H1 (cell line): Measurements from ENCODE around the gene ITSN1. TPM values are rescaled to one million over a fixed set of nuclear protein-coding genes. Genes with fewer than 3 reads are reported as not detected.
"Not testable (repeated sequence)": the region's sequence is repeated elsewhere in the genome, so short reads cannot be mapped to it uniquely, and the experiment has no call there.

Source experiments
- CTCF ChIA-PET: fragments of 300-600 bp; sonication (Branson Sonifier 250); formaldehyde crosslinking; loops from one replicate; lab custom pipeline; 2021; ENCODE audit not compliant: partially characterized antibody; lab: Charles Lee
- POLR2A ChIA-PET: fragments of 300-600 bp; sonication (Branson Sonifier 250); formaldehyde crosslinking; loops from one replicate; lab custom pipeline; 2021; ENCODE audit warnings: inconsistent platforms; ENCODE audit not compliant: partially characterized antibody; lab: Charles Lee
- DNase-seq, 2 experiments: peaks; one replicate each; pipeline versions ENCODE4 v3.0.0 to v3.0.0-alpha.2; 2010 to 2022; ENCODE audit warnings: low spot score in 2 of 2, low read depth in 1 of 2, mixed read lengths in 1 of 2
- FAIRE-seq: peaks from 2 replicates; lab custom pipeline; 2011; peaks lifted over from hg19 to GRCh38; lab: Jason Lieb, UNC
- H2AFZ ChIP-seq: 2 replicates; pipeline ENCODE4 v1.8.1; 2012; ENCODE audit warnings: low read length, inconsistent platforms
- H2AK5ac ChIP-seq: 2 replicates; pipeline ENCODE4 v1.6.1; 2013; ENCODE audit warnings: low read depth, low read length
- H2BK120ac ChIP-seq: replicated peaks from 2 replicates; pipeline ENCODE3; 2013; ENCODE audit warnings: low read depth, low read length, inconsistent platforms
- H2BK12ac ChIP-seq: 2 replicates; pipeline ENCODE4 v1.6.1; 2013; ENCODE audit warnings: low read depth, low read length
- H2BK15ac ChIP-seq: 2 replicates; pipeline ENCODE4 v1.6.1; 2013; ENCODE audit warnings: low read length
- H2BK20ac ChIP-seq: 2 replicates; pipeline ENCODE4 v1.6.1; 2013; ENCODE audit warnings: low read length
- H2BK5ac ChIP-seq: 2 replicates; pipeline ENCODE4 v1.6.1; 2013; ENCODE audit warnings: low read depth, low read length
- H3K14ac ChIP-seq: 2 replicates; pipeline ENCODE4 v1.6.1; 2013; ENCODE audit warnings: inconsistent platforms; ENCODE audit not compliant: insufficient read length
- H3K18ac ChIP-seq: 2 replicates; pipeline ENCODE4 v1.6.1; 2013; ENCODE audit warnings: low read length; ENCODE audit errors: extremely low read depth
- H3K23ac ChIP-seq: 2 replicates; pipeline ENCODE4 v1.6.1; 2013; ENCODE audit warnings: inconsistent platforms; ENCODE audit not compliant: insufficient read length
- H3K23me2 ChIP-seq: 2 replicates; pipeline ENCODE4 v1.6.1; 2013; ENCODE audit warnings: low read depth, low read length
- H3K27ac ChIP-seq: 2 replicates; pipeline ENCODE4 v1.6.1; 2011; ENCODE audit warnings: low read depth, low read length, inconsistent platforms
- H3K27me3 ChIP-seq, 4 experiments: replicated peaks in 1 of 4; 1 replicate in 1 of 4; 2 replicates in 3 of 4; pipeline versions ENCODE4 v1.6.1 to v1.8.1; 2011 to 2013; ENCODE audit warnings: low read length in 3 of 4, mild to moderate bottlenecking in 3 of 4, inconsistent platforms in 2 of 4, mixed read lengths in 2 of 4, moderate library complexity in 1 of 4; ENCODE audit not compliant: control insufficient read depth in 3 of 4, insufficient read depth in 3 of 4; ENCODE audit errors: extremely low read depth in 1 of 4
- H3K36me3 ChIP-seq, 4 experiments: 2 replicates each; pipeline versions ENCODE4 v1.6.1 to v1.8.1; 2011 to 2013; ENCODE audit warnings: mild to moderate bottlenecking in 4 of 4, low read length in 3 of 4, moderate library complexity in 2 of 4, control low read depth in 1 of 4, inconsistent platforms in 1 of 4; ENCODE audit not compliant: insufficient read depth in 4 of 4, control insufficient read depth in 2 of 4
- H3K4ac ChIP-seq: replicated peaks from 2 replicates; pipeline ENCODE3; 2013; ENCODE audit warnings: low read length, low read depth, mixed read lengths, inconsistent platforms; ENCODE audit not compliant: insufficient read length
- H3K4me1 ChIP-seq, 4 experiments: replicated peaks in 1 of 4; 1 replicate in 1 of 4; 2 replicates in 3 of 4; pipeline versions ENCODE4 v1.6.1 to v1.8.1; 2011 to 2013; ENCODE audit warnings: low read length in 3 of 4, inconsistent platforms in 2 of 4, mixed read lengths in 1 of 4; ENCODE audit not compliant: insufficient read depth in 4 of 4, control insufficient read depth in 3 of 4
- H3K4me2 ChIP-seq, 2 experiments: 2 replicates each; pipeline versions ENCODE4 v1.6.1 to v1.8.1; 2011 to 2013; ENCODE audit warnings: low read depth in 2 of 2, low read length in 2 of 2, control low read depth in 1 of 2, inconsistent platforms in 1 of 2, mild to moderate bottlenecking in 1 of 2; ENCODE audit not compliant: insufficient read depth in 1 of 2
- H3K4me3 ChIP-seq, 4 experiments: fragments of 200-600, 300-600 bp in 1 of 4; sonication (generic), shearing (Covaris generic), sonication (Bioruptor Twin) in 1 of 4; 2 replicates each; pipeline versions ENCODE4 v1.5.1 to v1.8.1; 2011 to 2016; ENCODE audit warnings: low read length in 4 of 4, low read depth in 3 of 4, control low read depth in 2 of 4, inconsistent platforms in 2 of 4, mild to moderate bottlenecking in 2 of 4, mixed read lengths in 1 of 4, moderate library complexity in 1 of 4; ENCODE audit not compliant: insufficient read depth in 2 of 4; ENCODE audit errors: extremely low read depth in 1 of 4
- H3K56ac ChIP-seq: replicated peaks from 2 replicates; pipeline ENCODE3; 2013; ENCODE audit warnings: low read depth, mild to moderate bottlenecking, mixed read lengths, low read length, inconsistent platforms; ENCODE audit not compliant: insufficient read length
- H3K79me1 ChIP-seq: 2 replicates; pipeline ENCODE4 v1.6.1; 2013; ENCODE audit warnings: low read depth, low read length, control low read depth
- H3K79me2 ChIP-seq, 2 experiments: 2 replicates each; pipeline versions ENCODE4 v1.6.1 to v1.8.1; 2012 to 2013; ENCODE audit warnings: low read length in 2 of 2, mild to moderate bottlenecking in 2 of 2, inconsistent platforms in 1 of 2; ENCODE audit not compliant: insufficient read depth in 2 of 2, control insufficient read depth in 1 of 2
- H3K9ac ChIP-seq, 4 experiments: replicated peaks in 1 of 4; 1 replicate in 1 of 4; 2 replicates in 3 of 4; pipeline versions ENCODE4 v1.6.1 to v1.8.1; 2011 to 2013; ENCODE audit warnings: low read depth in 3 of 4, low read length in 3 of 4, control low read depth in 2 of 4, mild to moderate bottlenecking in 2 of 4, moderate library complexity in 2 of 4, inconsistent platforms in 1 of 4; ENCODE audit errors: extremely low read depth in 1 of 4
- H3K9me3 ChIP-seq, 2 experiments: 2 replicates each; pipeline versions ENCODE4 v1.6.1 to v1.8.1; 2012 to 2013; ENCODE audit warnings: mild to moderate bottlenecking in 2 of 2, moderate library complexity in 2 of 2, control low read depth in 1 of 2, inconsistent platforms in 1 of 2, low read depth in 1 of 2, low read length in 1 of 2, mixed read lengths in 1 of 2; ENCODE audit not compliant: insufficient read depth in 2 of 2
- H4K20me1 ChIP-seq, 2 experiments: replicated peaks in 1 of 2; 2 replicates each; pipeline versions ENCODE3 to v1.8.1; 2011 to 2013; ENCODE audit warnings: inconsistent platforms in 2 of 2, low read length in 2 of 2, mild to moderate bottlenecking in 1 of 2; ENCODE audit not compliant: insufficient read depth in 2 of 2, control insufficient read depth in 1 of 2
- H4K5ac ChIP-seq: 2 replicates; pipeline ENCODE4 v1.6.1; 2013; ENCODE audit warnings: low read length, low read depth, mixed read lengths, inconsistent platforms; ENCODE audit not compliant: insufficient read length
- H4K8ac ChIP-seq: 2 replicates; pipeline ENCODE4 v1.8.0; 2013; ENCODE audit warnings: mild to moderate bottlenecking, moderate library complexity, low read length, inconsistent platforms; ENCODE audit not compliant: insufficient read depth; ENCODE audit errors: extremely low read depth
- H4K91ac ChIP-seq: replicated peaks from 2 replicates; pipeline ENCODE3; 2013; ENCODE audit warnings: low read length, mixed read lengths, inconsistent platforms; ENCODE audit not compliant: insufficient read length
- WGBS, 2 experiments: shearing (Covaris generic) in 1 of 2; methylation state at CpG; one replicate each; pipeline versions ENCODE4 v1.1.6 to v1.1.7; 2013 to 2015; ENCODE audit warnings: low lambda C conversion rate in 2 of 2, mixed read lengths in 2 of 2, inconsistent platforms in 1 of 2, low coverage in 1 of 2, missing lambda C conversion rate in 1 of 2; ENCODE audit not compliant: insufficient replicate concordance in 2 of 2, insufficient coverage in 1 of 2, insufficient read length in 1 of 2; ENCODE audit errors: extremely low coverage in 1 of 2, missing lambda C conversion rate in 1 of 2; 5-methylcytosine and 5-hydroxymethylcytosine counted together
- polyA plus RNA-seq, 7 experiments: library from polyadenylated mRNA; depleted of rRNA in 3 of 7; stranded (reverse) in 5 of 7; unstranded in 2 of 7; fragments of >200 nt in 5 of 7; fragments of 200-250 nt in 2 of 7; gene quantifications; 1 replicate in 5 of 7; 2 replicates in 1 of 7; 4 replicates in 1 of 7; pipeline versions ENCODE4 v1.2.1 to v1.2.3, GENCODE V29; 2011 to 2013; ENCODE audit warnings: missing spikeins in 2 of 7, mixed read lengths in 2 of 7
- total RNA-seq: library from RNA; stranded (reverse); fragmentation: NEBNext Ultra II Directional; extraction: Animal tissue kit (Norgen Biotek cat#: 25700); gene quantifications from 2 replicates; pipeline ENCODE4 v1.2.1, GENCODE V29; 2021

Gene ITSN1
- total and polyA plus RNA-seq, 2 of the 8 experiments (the other 6 are each of a cell fraction or from before 2014, with no cell fraction given): 60.8 to 78.1 TPM

DNA sequence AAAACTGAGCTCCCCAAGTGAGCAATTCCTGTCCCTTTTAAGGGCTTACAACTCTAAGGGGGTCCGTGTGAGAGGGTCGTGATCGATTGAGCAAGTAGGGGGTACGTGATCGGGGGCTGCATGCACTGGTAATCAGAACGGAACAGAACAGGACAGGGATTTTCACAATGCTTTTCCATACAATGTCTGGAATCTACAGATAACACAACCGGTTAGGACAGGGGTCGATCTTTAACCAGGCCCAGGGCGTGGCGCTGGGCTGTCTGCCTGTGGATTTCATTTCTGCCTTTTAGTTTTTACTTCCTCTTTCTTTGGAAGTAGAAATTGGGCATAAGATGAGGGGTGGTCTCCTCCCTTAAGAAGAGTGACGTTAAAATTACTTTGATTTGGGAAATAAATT is 24.7 kb upstream of the ITSN1 start:
- H3K4me3 ChIP-seq, H2AFZ ChIP-seq, H4K91ac ChIP-seq, H3K79me1 ChIP-seq, H2BK15ac ChIP-seq, H2AK5ac ChIP-seq, H3K36me3 ChIP-seq, H3K4me1 ChIP-seq, H3K27ac ChIP-seq, H3K23ac ChIP-seq, H4K20me1 ChIP-seq, H3K4me2 ChIP-seq, H3K9me3 ChIP-seq, H2BK20ac ChIP-seq, DNase-seq, H3K27me3 ChIP-seq, H3K79me2 ChIP-seq, H3K23me2 ChIP-seq, H4K8ac ChIP-seq, H4K5ac ChIP-seq, H2BK12ac ChIP-seq, H3K56ac ChIP-seq, H3K9ac ChIP-seq, H2BK120ac ChIP-seq, H3K14ac ChIP-seq, H3K18ac ChIP-seq, H2BK5ac ChIP-seq, FAIRE-seq, H3K4ac ChIP-seq: not testable (repeated sequence)
- ChIA-PET CTCF (interaction anchor here (2.7 kb wide), 1 partner anchor 11 kb away, joined by 8 read pairs; no protein-coding TSS in a partner anchor), POLR2A (interaction anchor here (1.2 kb wide), 1 partner anchor 74 kb away, joined by 8 read pairs; no protein-coding TSS in a partner anchor)
- 92% methylated on average over 11 of the region's 11 CpGs; no CpG with 5 or more reads in 1 of the 2 experiments for WGBS, 2 experiments
